SK-N-SH (cell line): Measurements from ENCODE around the gene ARHGAP26.

Experiments
- EP300 ChIP-seq, 2 experiments: IDR thresholded peaks; 2 replicates each; pipeline versions ENCODE4 v1.4.0 to v1.6.1; 2012; ENCODE audit warnings: borderline replicate concordance in 1 of 2, low read depth in 1 of 2, low read length in 1 of 2
- POLR2AphosphoS5 ChIP-seq: IDR thresholded peaks from 2 replicates; pipeline ENCODE4 v1.6.1; 2012; ENCODE audit warnings: low read depth, low read length
- RAD21 ChIP-seq: IDR thresholded peaks from 2 replicates; pipeline ENCODE4 v1.6.1; 2012; ENCODE audit warnings: mild to moderate bottlenecking, low read length
- RFX5 ChIP-seq: IDR thresholded peaks from 2 replicates; pipeline ENCODE4 v1.6.1; 2012; ENCODE audit warnings: mild to moderate bottlenecking, improper control_type of control experiment, low read length
- TAF1 ChIP-seq: IDR thresholded peaks from 2 replicates; pipeline ENCODE4 v1.6.1; 2012; ENCODE audit warnings: low read depth, mild to moderate bottlenecking, low read length, moderate library complexity, borderline replicate concordance
- TCF12 ChIP-seq: IDR thresholded peaks from 2 replicates; pipeline ENCODE4 v1.4.0; 2012
- ZBTB33 ChIP-seq: IDR thresholded peaks from 2 replicates; pipeline ENCODE4 v1.4.0; 2012; ENCODE audit warnings: low read depth, borderline replicate concordance
- TF ChIP-seq, protein P1 (sequence below): fragments of 200-600 bp; sonication (generic); IDR thresholded peaks from 2 replicates; pipeline ENCODE4 v1.6.1; 2017; ENCODE audit warnings: antibody characterized with exemption, mild to moderate bottlenecking, moderate library complexity
- TF ChIP-seq, protein P2 (sequence below): IDR thresholded peaks from 2 replicates; pipeline ENCODE4 v1.4.0; 2012; ENCODE audit warnings: low read depth

DNA sequence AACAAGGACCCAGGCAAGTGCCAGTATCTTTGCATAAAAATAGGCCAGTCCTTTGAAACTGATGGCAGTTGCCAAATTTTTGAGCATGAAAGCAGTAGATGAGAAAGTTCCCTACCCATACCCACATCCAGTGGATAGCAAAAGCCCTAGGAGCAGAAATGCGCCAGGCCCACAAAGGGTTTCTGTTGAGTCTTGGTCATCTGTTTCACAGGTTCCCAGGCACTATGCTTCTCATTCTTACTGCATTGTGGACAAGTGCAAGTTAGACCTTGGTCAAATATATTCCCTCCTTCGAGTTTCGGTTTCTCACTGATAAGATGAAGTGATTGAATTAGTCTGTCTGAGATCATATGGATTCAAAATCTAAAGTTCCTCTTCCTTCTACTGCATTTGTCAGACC is 481.0 kb downstream of the ARHGAP26 start:
- TF ChIP-seq TAF1, result no peak
- TF ChIP-seq, protein P1, sequence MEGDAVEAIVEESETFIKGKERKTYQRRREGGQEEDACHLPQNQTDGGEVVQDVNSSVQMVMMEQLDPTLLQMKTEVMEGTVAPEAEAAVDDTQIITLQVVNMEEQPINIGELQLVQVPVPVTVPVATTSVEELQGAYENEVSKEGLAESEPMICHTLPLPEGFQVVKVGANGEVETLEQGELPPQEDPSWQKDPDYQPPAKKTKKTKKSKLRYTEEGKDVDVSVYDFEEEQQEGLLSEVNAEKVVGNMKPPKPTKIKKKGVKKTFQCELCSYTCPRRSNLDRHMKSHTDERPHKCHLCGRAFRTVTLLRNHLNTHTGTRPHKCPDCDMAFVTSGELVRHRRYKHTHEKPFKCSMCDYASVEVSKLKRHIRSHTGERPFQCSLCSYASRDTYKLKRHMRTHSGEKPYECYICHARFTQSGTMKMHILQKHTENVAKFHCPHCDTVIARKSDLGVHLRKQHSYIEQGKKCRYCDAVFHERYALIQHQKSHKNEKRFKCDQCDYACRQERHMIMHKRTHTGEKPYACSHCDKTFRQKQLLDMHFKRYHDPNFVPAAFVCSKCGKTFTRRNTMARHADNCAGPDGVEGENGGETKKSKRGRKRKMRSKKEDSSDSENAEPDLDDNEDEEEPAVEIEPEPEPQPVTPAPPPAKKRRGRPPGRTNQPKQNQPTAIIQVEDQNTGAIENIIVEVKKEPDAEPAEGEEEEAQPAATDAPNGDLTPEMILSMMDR, result no peak
- no peak for TF ChIP-seq RAD21
- TF ChIP-seq, protein P2, sequence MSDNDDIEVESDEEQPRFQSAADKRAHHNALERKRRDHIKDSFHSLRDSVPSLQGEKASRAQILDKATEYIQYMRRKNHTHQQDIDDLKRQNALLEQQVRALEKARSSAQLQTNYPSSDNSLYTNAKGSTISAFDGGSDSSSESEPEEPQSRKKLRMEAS, result no peak
- TF ChIP-seq TCF12, result no peak
- TF ChIP-seq RFX5, result no peak
- TF ChIP-seq EP300 (IDR thresholded peaks at IDR 0.05; ENCODE audit: borderline replicate concordance in 1 of 2, low read depth in 1 of 2, low read length in 1 of 2), result no peak
- TF ChIP-seq POLR2AphosphoS5, result no peak
- no peak for TF ChIP-seq ZBTB33
